Breast epithelium (tissue), 3 donors: ENCODE data around the gene PPP1R3D.

Source experiments
- POLR2A ChIP-seq: fragments of 450-650 bp; IDR thresholded peaks from one replicate; pipeline ENCODE4 v1.6.1; 2016; ENCODE audit warnings: antibody characterized with exemption, mild to moderate bottlenecking, moderate library complexity
- TF ChIP-seq, protein P1 (sequence below), 3 donors: fragments of 450-650 bp; IDR thresholded peaks; one replicate each; pipeline ENCODE4 v1.5.1; 2016 to 2017; ENCODE audit warnings: antibody characterized with exemption in 3 of 3, mild to moderate bottlenecking in 3 of 3, moderate library complexity in 3 of 3

DNA sequence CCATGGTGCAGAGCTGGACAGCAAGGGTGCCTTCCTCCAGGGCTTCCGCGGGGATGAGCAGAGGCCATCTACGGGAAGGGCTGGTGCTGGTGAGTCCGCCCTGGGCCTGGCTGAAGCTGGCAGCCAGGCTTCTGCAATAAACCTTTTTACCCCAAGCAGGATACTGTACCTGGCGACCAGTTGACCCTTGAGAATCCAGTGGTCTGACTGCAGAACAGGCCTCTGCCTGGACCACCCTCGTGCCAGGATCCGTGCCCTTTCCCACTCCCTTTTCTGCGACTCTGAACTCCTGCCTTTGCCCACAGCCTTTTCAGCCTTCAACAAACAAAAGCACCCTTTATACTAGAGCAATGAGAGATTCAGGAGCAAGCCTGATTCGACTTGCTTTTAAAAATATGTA, 37.0 kb upstream of the PPP1R3D start:
- no peak for TF ChIP-seq POLR2A
- TF ChIP-seq, protein P1, sequence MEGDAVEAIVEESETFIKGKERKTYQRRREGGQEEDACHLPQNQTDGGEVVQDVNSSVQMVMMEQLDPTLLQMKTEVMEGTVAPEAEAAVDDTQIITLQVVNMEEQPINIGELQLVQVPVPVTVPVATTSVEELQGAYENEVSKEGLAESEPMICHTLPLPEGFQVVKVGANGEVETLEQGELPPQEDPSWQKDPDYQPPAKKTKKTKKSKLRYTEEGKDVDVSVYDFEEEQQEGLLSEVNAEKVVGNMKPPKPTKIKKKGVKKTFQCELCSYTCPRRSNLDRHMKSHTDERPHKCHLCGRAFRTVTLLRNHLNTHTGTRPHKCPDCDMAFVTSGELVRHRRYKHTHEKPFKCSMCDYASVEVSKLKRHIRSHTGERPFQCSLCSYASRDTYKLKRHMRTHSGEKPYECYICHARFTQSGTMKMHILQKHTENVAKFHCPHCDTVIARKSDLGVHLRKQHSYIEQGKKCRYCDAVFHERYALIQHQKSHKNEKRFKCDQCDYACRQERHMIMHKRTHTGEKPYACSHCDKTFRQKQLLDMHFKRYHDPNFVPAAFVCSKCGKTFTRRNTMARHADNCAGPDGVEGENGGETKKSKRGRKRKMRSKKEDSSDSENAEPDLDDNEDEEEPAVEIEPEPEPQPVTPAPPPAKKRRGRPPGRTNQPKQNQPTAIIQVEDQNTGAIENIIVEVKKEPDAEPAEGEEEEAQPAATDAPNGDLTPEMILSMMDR (IDR thresholded peaks at IDR 0.05) = no peak
